Activated T-cell treated with anti-CD3 and anti-CD28 coated beads for 24 hours (primary cell): ENCODE measurements around the gene SIL1.
"Not testable (repeated sequence)": the region's sequence is repeated elsewhere in the genome, so short reads cannot be mapped to it uniquely, and the experiment has no call there.

Source experiments
- DNase-seq: peaks from one replicate; pipeline ENCODE4 v3.0.0-alpha.2; 2020; ENCODE audit warnings: low read depth

Gene SIL1

DNA sequence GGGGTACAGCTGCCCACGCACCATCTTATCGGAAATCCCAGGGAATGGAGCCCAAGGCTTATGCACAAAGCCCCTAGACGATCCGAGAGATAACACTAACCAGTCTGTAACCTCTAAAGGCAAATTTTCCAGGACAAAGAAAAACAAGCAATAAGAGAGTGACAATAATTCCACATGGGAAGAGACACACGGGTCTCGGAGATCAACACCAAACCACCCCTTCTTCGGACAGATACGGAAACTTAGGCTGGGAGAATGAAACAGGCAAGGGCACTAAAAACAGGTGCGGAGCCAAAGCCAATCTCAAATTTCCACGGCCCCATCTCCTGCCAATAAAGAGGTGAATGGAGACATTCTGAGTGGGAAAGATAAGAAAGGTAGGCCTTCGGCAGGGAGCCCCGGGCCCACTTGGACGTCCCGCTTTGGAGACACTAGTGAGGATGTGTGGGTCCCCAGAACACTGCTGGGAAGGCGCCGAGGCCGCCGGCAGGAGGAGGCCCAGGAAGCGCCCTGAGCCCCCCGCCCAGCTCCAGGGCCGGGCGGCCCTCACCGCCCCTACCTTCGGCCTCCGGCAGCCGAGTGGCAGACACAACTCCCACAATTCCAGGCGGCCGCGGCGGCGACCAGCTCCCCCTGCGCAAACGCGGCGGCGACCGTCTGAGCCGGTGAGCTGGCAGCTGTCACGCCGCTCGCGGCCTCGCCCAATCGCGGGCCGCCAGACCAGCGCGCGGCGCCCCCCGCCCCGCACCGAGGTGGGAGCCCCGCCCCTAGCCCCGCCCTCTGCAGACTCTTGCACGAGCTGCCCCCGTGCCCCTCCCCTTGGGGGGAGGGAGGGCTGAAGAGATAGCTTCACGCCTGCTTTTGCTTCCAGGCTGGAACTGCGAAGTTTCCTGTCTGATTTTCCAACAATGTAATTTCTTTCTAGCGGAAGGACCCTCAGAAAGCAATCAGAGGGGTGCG, at the start of gene SIL1:
SIL1 (minus strand) TSS at position 659 of the 960 bp plus-strand sequence. CDS start 70,525 bp downstream, outside the sequence.
- DNase-seq, result peak; percentile 98

GRCh38 chr5:139246394-139246793, 48.2 kb upstream of the SIL1 start:
- DNase-seq, result peak; percentile 46

DNA sequence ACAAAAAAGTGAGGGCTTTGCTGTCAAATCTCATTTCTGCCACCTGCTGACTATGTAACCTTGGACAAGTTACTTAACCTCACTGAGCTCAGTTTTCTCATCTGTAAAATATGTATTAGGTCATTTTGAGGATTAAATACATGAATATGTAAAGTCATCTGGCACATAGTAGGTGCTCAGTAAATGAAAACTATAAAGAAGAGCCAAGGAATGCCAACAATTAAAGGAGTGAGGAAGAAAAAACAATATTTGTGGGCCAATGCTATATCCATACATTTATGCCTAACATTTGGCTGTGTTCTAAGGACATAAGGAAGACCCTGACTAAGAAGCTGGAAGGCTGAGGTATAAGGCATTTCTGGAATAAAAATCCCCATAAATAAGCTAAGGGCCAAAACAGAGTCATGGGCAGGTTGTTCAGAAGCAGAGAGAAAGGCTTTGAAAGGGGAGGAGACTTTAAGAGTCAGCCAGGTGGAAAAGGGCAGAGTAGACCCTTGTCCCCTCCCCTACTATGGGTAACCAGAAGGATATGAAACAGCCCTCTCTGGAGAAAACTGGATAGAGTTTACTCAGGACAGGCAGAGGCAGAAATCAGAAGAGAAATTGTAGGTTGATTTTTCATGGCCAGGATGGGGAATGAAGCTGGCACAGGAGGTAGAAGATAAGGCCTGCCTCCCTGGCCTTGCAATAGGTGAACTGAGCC, 47.6 kb upstream of the SIL1 start:
- no peak for DNase-seq

DNA sequence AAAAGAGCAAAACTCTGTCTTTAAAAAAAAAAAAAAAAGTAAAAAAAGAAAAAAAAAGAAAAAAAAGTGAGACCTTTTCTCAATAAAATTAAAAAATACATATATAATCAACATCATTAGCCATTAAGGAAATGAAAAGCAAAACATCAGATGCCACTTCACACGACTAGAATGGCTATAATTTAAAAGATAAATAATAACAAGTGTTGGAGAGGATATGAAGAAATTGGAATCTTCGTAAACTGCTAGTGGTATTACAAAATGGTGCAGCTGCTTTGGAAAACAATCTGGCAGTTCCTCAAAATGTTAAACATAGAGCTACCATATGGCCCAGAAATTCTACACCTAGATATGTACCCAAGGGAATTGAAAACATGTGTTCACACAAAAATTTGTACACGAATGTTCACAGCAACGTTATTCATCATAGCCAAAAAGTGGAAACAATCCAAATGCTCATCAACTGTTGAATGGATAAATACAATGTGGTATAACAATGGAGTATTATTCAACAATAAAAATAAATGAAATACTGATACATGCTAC, 45.3 kb upstream of the SIL1 start:
- no peak for DNase-seq

DNA sequence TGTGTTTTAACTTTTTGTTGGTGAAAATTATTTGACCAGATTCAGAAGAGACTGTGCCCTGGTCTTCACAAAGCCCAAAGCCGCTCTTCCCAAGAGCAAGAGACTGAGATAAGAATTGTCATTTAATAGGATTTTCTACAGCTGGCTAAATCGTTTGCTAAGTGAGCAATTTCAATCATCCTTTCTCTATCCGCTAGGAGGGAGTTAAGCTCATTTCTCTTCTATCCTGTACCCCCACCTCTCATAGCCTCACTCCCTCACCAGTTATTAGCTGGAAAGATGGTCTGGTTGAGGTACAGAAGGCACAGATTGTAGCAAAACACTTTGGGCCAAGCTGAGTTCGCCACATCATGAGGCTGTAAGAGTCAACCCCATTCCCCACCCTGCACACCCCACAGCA, 43.0 kb upstream of the SIL1 start:
- DNase-seq, result no peak

- no peak for DNase-seq
Observed at GRCh38 chr5:139236479-139236878, 38.3 kb upstream of the SIL1 start.

- DNase-seq, result no peak
Observed at GRCh38 chr5:139232147-139232724, 34.1 kb upstream of the SIL1 start.

GRCh38 chr5:139228201-139228803, 30.1 kb upstream of the SIL1 start:
- no peak for DNase-seq

DNA sequence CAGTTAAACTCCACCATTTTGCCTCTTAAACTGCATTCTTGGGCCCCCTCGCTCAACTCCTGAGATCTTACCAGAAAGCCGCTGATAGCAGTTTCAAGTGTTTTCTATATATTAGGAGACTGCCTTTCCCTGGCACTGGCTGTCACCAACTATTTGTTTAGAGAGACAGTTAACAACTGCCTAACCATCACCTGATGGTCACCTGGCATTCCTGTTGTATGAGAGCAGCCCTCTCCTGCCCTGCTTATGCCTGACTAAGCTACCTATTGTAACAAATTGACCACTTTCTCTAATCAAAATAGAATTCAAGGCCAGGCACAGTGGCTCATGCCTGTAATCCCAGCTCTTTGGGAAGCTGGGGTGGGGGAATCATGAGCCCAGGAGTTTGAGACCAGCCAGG, 28.0 kb upstream of the SIL1 start:
- no peak for DNase-seq

- DNase-seq, result no peak
Observed at GRCh38 chr5:139223481-139223880, 25.3 kb upstream of the SIL1 start.

- DNase-seq, result no peak
Observed at GRCh38 chr5:139222346-139222745, 24.2 kb upstream of the SIL1 start.

- not testable (repeated sequence) for DNase-seq
Observed at GRCh38 chr5:139218038-139218437, 19.9 kb upstream of the SIL1 start.

DNA sequence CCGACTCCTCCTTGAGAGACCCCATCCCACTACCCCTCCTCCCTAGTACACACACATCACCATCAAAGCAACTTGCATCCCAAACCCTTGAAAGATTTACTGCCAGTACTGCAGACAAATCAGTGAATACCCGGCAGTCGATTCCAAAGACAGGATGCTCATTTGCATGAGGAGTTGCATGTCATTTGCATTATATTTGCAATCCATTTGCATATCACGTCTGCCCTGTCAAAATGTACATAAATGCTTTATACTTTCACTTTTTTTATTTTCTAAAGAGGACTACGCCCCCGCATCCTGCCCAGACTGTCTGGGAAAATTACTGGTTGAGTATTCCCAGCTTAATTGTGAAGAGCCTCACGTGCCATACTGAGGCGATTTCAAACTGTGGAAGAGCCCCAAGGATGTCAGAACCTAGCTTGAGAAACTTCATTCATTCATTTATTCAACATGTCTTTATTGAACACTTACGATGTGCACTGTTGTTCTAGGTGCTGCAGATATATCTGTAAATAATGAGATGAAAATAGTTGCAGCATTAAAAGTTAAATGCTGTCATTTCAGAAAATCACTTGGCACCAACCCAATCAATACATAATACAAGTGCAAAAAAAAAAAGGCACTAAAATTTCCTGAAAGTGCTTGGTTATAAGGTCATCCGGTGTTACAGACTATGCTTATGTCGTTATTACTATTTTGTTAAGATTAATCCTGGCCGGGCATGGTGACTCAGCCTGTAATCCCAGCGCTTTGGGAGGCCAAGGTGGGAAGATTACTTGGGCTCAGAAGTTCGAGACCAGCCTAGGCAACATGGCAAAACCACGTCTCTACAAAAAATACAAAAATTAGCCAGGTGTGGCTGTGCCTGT, 17.2 kb upstream of the SIL1 start:
- no peak for DNase-seq

GRCh38 chr5:139214646-139215045, 16.5 kb upstream of the SIL1 start:
- no peak for DNase-seq

GRCh38 chr5:139212906-139213305, 14.7 kb upstream of the SIL1 start:
- no peak for DNase-seq

DNA sequence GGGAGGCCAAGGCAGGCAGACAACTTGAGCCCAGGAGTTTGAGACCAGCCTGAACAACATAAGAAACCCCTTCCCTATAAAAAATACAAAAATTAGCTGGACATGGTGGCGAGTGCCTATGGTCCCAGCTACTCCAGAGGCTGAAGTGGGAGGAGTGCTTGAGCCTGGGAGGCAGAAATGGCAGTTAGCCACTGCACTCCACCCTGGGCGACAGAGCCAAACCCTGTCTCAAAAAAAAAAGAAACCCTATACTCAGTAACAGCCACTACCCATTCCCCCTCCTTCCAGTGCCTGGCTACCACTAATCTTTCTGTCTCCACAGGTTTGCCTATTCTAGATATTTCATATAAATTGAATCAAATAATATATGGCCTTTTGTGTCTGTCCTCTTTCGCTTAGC, 14.3 kb upstream of the SIL1 start:
- no peak for DNase-seq

GRCh38 chr5:139210585-139210984, 12.4 kb upstream of the SIL1 start:
- DNase-seq, result no peak

GRCh38 chr5:139207297-139208000, 9.3 kb upstream of the SIL1 start:
- DNase-seq, result no peak

GRCh38 chr5:139205586-139205985, 7.4 kb upstream of the SIL1 start:
- DNase-seq, result no peak

- DNase-seq, result no peak
Observed at GRCh38 chr5:139205124-139205523, 7.0 kb upstream of the SIL1 start.
